Ammon's horn (tissue), 1 donor: ENCODE data around the gene NPC1.
"Not testable (repeated sequence)": the region's sequence is repeated elsewhere in the genome, so short reads cannot be mapped to it uniquely, and the experiment has no call there.

Experiments used
- DNase-seq: peaks from one replicate; pipeline ENCODE4 v3.0.0-alpha.2; 2016; ENCODE audit warnings: low spot score

Gene NPC1

DNA sequence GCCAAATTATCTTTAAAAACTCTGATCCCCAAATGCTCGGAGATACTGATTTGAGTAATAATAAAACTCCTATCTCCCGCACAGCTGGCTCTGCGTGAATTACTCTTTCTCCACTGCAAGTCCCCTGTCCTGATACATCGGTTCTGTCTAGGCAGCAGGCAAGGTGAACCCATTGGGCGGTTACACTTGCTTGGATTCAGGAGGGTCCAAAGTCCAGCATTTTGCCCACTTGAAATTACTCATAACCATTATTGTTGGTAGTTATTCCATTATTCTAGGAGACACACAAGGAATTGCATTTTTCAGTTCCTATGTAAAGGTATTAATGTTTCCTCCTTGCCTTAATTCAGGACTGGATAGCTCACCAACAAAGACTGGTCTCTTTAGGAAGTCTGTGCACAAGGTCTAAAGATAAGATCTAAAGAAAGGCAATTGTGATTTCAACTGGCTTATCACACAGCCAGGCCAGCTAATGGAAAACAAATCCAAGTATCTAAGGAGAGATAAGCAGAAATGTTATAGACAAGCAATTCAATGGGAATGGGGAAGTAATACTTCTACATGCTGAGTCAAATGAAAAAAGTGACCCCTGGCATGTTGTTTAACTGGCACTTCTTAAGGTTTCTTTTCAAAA lies 23.2 kb upstream of the NPC1 start:
- no peak for DNase-seq

DNA sequence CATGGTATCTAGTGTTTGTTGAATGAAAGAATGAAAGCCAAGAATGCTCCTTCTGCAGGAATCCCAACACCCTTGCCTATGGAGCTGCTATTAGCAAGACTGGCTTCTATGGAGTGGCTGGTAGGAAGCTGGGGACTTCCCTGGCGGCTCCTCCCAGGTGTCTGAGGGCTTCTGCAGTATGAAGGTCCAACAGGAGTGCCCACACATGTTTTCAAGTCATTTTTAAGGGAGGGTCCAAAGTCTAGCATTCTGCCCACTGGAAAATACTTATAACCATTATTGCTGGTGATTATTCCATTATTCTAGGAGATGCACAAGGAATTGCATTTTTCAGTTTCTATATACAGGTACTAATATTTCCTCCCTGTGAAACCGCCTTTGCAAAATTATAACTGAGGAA lies 21.9 kb upstream of the NPC1 start:
- no peak for DNase-seq

DNA sequence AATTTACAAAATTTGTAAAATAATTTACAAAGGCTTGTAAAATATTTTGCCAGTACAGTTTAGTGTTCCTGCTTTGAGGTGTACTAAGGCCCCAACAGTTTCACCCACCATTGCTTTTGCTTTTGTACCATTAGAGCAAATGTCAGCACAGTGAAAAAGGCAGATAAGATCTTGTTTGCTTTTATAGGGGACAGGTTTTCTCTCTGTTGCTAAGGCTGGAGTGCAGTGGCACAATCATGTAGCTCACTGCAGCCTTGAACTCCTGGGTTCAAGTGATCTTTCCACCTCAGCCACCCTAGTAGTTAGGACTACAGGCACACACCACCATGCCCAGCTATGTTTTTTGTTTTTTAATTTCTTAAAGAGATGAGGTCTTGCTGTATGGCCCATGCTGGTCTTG lies 19.6 kb upstream of the NPC1 start:
- no peak for DNase-seq

- no peak for DNase-seq
Observed at GRCh38 chr18:23599809-23600208, 13.5 kb upstream of the NPC1 start.

DNA sequence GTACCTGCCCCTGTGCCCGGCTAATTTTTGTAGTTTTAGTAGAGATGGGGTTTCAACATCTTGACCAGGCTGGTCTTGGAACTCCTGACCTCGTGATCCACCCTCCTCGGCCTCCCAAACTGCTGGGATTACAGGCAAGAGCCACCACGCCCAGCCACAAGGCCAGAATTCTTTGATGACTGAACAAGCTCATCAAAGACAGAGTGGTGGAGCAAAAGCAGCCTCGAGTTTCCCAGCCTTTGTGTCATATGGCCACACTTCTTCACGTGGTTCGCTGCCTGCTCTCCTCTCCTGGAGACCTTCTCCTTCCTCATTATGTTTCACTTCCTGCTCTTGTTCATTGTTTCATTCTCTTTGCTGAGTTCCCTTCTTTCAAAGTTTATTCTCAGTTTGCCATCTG lies 9.9 kb upstream of the NPC1 start:
- peak; percentile 63 for DNase-seq

- no peak for DNase-seq
Observed at GRCh38 chr18:23595591-23595990, 9.3 kb upstream of the NPC1 start.

GRCh38 chr18:23593720-23594119 lies 7.4 kb upstream of the NPC1 start:
- DNase-seq: no peak

GRCh38 chr18:23592911-23593310 lies 6.6 kb upstream of the NPC1 start:
- DNase-seq: no peak

DNA sequence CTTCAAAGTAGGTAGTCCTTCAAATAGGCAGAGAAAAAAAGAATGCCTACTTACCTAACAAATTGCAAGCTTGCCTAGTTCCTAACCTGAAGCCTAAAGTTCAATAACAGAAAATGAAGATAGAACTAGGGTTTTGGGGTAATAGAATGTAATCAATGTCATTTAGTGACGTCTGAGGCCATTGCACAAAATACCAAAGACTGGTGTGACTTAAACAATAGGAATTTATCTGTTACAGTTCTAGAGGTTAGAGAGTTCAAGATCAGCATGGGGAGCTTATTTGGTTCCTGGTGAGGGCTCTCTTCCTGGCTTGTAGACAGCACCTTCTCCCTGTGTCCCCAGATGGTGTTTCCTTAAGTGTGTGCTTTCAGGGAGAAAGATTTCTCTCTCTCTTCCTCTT lies 4.7 kb upstream of the NPC1 start:
- no peak for DNase-seq

GRCh38 chr18:23588836-23589560 lies 2.7 kb upstream of the NPC1 start:
- DNase-seq: no peak

DNA sequence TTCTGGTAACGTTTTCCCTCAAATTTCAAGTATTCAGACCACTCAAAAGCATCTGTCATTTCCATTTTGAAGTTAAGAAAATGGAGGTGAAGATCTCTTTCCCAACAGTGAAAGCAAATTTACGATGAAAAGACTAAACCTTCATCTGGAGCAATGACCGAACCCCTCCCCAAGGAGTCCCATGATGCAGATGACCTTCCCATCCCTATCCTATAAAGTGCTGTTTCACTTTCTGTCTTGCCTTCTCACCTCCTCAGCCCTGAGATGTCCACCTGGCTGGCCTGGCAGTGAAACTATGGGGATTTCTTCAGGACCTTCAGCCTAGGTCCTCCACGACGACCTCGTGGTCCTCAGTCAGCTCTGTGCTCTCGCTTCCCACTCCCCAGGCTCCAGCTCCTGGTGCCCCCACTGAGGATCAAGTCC lies 925 bp upstream of the NPC1 start:
- no peak for DNase-seq

DNA sequence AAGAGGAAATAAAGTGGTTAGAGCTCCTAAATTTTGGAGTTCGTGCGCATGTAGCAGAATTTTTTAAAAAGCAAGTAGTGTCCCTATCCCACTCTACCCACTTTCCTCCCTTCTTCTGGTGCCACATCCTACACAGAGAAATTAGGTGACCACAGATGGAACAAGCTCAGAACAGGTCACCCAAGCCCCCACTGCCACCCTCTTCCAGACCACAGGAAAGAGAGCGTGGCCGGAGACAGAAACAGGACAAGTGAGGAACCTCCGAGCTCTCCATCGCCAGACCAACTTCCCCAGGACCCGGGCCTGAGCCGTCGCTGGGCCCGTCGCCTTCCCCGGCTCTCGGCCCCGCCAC lies 433 bp downstream of the NPC1 start:
- no peak for DNase-seq

DNA sequence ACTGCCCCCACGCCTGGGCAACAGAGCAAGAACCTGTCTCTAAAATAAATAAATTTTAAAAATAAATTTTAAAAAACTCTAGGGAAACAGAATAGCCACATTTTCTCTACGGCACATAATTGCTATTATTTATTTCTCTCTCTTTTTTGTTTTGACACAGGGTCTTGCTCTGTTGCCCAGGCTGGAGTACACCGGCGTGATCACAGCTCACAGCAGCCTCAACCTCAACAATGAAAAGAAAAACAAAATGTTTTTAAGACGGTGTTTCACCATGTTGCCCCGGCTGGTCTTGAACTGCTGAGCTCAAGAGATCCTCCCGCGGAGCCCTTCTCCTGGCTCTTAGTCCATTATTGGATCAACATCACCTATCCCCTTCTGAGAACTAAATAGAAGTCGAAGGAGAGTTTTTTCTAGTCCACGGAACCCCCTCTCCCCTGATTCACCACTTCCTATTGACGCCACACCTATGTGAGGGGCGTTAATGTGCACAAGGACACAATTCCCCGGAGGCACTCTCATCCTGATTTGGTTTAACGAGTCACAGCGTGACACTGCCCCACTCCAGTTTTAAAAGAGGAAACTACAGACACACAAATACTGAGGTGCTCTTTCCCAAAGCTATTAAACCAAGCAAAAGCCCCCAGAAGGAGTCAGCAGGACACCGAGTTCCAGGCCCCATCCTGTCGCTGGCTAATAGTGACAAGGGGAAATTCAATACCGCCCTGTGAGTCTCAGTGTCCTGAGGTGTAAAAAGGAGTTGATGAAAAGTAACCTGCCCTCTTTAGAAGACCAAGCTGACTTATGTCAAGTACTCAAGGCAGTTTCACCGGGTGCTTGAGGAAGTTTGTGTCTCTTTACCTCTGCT lies 1.1 kb downstream of the NPC1 start:
- DNase-seq: no peak

- no peak for DNase-seq
Observed at GRCh38 chr18:23584019-23584983, 2.0 kb downstream of the NPC1 start.

GRCh38 chr18:23583071-23583865 lies 3.0 kb downstream of the NPC1 start:
- DNase-seq: peak; percentile 83

- DNase-seq: no peak
Observed at GRCh38 chr18:23580677-23581367, 5.5 kb downstream of the NPC1 start.

DNA sequence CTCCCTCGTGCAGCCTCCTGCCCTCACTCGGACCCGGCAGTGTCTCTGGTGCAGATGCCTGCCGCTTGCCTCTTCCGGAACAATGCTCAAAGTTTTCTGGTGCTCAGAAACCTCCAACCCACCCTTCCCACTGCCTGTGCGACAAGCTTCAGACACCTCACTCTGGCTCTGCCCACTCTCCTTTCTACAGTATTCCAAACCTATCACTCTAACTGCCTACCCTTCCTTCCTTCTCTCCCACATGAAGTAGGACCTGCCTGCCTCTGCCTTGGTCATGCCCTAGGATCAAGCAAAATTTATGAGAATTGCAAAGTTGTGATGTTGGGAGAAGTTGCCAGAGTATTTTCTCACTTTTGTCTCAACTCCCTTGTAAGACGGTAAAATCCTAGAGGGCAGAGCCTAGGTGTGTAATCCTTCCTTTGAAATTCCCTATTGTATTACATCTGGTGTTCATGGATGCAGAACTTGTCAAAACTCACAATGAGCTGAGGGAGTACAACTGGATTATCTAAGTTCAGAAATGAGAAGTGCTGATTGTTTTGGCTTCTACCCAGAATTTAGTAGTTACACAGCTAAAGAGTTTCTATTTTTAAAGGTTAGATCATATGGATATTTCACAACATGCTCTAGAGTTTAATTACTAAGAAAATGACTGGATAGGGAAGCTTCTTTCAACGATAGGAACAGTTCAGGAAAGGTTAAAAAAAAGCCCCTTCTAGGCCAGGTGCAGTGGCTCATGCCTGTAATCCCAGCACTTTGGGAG lies 7.2 kb downstream of the NPC1 start:
- DNase-seq: no peak

- DNase-seq: no peak
Observed at GRCh38 chr18:23578067-23578701, 8.1 kb downstream of the NPC1 start.

DNA sequence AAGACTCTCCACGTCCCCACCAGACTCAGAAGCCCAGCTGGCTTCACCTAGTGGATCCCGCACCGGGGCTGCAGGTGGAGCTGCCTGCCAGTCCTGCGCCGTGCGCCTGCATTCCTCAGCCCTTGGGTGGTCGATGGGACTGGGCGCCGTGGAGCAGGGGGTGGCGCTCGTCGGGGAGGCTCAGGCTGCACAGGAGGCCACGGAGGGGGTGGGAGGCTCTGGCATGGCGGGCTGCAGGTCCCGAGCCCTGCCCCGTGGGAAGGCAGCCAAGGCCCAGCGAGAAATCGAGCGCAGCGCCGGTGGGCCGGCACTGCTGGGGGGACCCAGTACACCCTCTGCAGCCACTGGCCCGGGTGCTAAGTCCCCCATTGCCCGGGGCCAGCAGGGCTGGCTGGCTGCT lies 8.8 kb downstream of the NPC1 start:
- not testable (repeated sequence) for DNase-seq
